DOHH2 (cell line): ENCODE data around the gene CNTF.

Source experiments
- H3F3A ChIP-seq: fragments of 200-600 bp; sonication (generic), shearing (Covaris generic); 2 replicates; pipeline ENCODE4 v1.6.0; 2016; ENCODE audit warnings: antibody characterized with exemption, mild to moderate bottlenecking; ENCODE audit not compliant: control insufficient read depth, insufficient read depth
- H3K27ac ChIP-seq: fragments of 200-600 bp; sonication (generic); 2 replicates; pipeline ENCODE4 v1.5.1; 2014; ENCODE audit warnings: low read depth, mild to moderate bottlenecking, low read length, moderate library complexity
- H3K27me3 ChIP-seq: fragments of 200-600 bp; sonication (generic); 2 replicates; pipeline ENCODE4 v1.6.1; 2014; ENCODE audit warnings: mild to moderate bottlenecking, low read length, mixed read lengths; ENCODE audit not compliant: control insufficient read depth
- H3K36me3 ChIP-seq: fragments of 200-600 bp; sonication (generic); 2 replicates; pipeline ENCODE4 v1.6.1; 2014; ENCODE audit warnings: mild to moderate bottlenecking, low read length, moderate library complexity, mixed read lengths; ENCODE audit not compliant: control insufficient read depth
- H3K4me1 ChIP-seq: fragments of 200-600 bp; sonication (generic); 2 replicates; pipeline ENCODE4 v1.6.1; 2014; ENCODE audit warnings: mild to moderate bottlenecking, low read length, mixed read lengths; ENCODE audit not compliant: control insufficient read depth
- H3K4me2 ChIP-seq: fragments of 200-600 bp; sonication (generic); 2 replicates; pipeline ENCODE4 v1.6.0; 2014; ENCODE audit warnings: mild to moderate bottlenecking, low read length, moderate library complexity
- H3K4me3 ChIP-seq: fragments of 200-600 bp; sonication (generic); 2 replicates; pipeline ENCODE4 v1.5.1; 2014; ENCODE audit warnings: mild to moderate bottlenecking, low read length, mixed read lengths
- H3K79me2 ChIP-seq: fragments of 200-600 bp; sonication (generic); 2 replicates; pipeline ENCODE4 v1.6.1; 2014; ENCODE audit warnings: mild to moderate bottlenecking, low read length, mixed read lengths; ENCODE audit not compliant: control insufficient read depth
- H3K9me2 ChIP-seq: fragments of 200-600 bp; sonication (generic); replicated peaks from 2 replicates; pipeline ENCODE4 v1.6.1; 2014; ENCODE audit warnings: mild to moderate bottlenecking, low read length, mixed read lengths; ENCODE audit not compliant: control insufficient read depth
- H3K9me3 ChIP-seq: fragments of 200-600 bp; sonication (generic); 2 replicates; pipeline ENCODE4 v1.6.1; 2014; ENCODE audit warnings: antibody characterized with exemption, low read length, mixed read lengths; ENCODE audit not compliant: control insufficient read depth, insufficient read depth
- H4K20me1 ChIP-seq: fragments of 200-600 bp; sonication (generic); 2 replicates; pipeline ENCODE4 v1.6.0; 2014; ENCODE audit warnings: low read depth, mild to moderate bottlenecking, antibody characterized with exemption, low read length, moderate library complexity; ENCODE audit not compliant: control insufficient read depth, insufficient read depth
- CTCF ChIP-seq: fragments of 200-600 bp; sonication (generic); IDR thresholded peaks from one replicate; pipeline ENCODE4 v1.5.1; 2014; ENCODE audit warnings: antibody characterized with exemption, mild to moderate bottlenecking, low read depth, low read length; ENCODE audit not compliant: poor library complexity, severe bottlenecking
- EZH2phosphoT487 ChIP-seq: fragments of 200-600 bp; sonication (generic); IDR thresholded peaks from 2 replicates; pipeline ENCODE4 v1.6.1; 2017; ENCODE audit warnings: borderline replicate concordance, mild to moderate bottlenecking, antibody characterized with exemption, low read length, moderate library complexity, mixed read lengths

The CNTF gene

GRCh38 chr11:58659910-58660570, 37.6 kb downstream of the CNTF start:
- H4K20me1 ChIP-seq = no peaks in the 10 kb centered on the region
- no peaks in the 10 kb centered on the region for H3K9me2 ChIP-seq
- no peaks in the 10 kb centered on the region for H3K27me3 ChIP-seq
- TF ChIP-seq CTCF = no peak
- no peak for TF ChIP-seq EZH2phosphoT487
- no peak overlapping the region for H3K4me3 ChIP-seq
- H3K4me1 ChIP-seq = no peaks in the 10 kb centered on the region
- no peaks in the 10 kb centered on the region for H3K9me3 ChIP-seq
- H3K79me2 ChIP-seq = no peaks in the 10 kb centered on the region
- no peak overlapping the region for H3K4me2 ChIP-seq
- no peaks in the 10 kb centered on the region for H3F3A ChIP-seq
- no peak overlapping the region for H3K27ac ChIP-seq
- no peaks in the 10 kb centered on the region for H3K36me3 ChIP-seq

DNA sequence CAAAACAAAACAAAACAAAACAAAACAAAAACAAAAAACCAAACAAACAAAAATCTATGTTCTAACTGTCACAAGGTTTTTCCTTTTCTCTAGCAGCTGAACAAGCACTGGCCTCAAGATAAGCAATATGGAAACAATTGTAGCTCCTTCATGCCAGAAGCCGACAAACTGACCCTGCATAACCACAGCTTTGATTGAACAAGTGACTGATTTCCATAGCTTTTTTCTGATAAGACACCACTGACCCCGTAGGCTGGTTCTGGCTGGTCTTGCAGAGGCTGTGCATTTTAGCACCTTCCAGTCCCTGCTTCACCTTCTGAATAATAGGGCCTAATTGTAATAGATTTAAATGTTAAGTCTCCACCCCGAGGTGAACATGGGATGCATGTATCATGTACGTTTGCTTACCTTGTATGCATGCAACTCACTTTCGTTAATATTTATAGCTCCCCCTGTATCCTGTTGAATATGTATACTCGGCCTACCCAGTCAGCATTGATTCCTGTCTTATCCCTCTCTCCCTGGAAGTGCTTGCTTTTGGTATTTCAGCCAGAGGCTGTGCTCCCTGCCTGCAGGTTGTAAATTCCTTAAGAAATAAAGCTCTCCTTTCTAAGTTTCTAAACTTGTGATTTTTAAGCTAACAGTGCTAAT, 49.6 kb downstream of the CNTF start:
- Histone ChIP-seq H3K4me1 (0 out of 2 replicates have a peak, but pooled peaks cover 4% of the 10 kb centered on the region), H3K4me3 (no peak overlapping the region), H3F3A (no peaks in the 10 kb centered on the region), H3K9me2 (no peaks in the 10 kb centered on the region), H3K4me2 (no peak overlapping the region), H3K79me2 (no peaks in the 10 kb centered on the region), H3K27ac (no peak overlapping the region), H3K9me3 (no peaks in the 10 kb centered on the region), H3K36me3 (no peaks in the 10 kb centered on the region), H4K20me1 (no peaks in the 10 kb centered on the region), H3K27me3 (no peaks in the 10 kb centered on the region)
- TF ChIP-seq EZH2phosphoT487 (no peak), CTCF (no peak)

DNA sequence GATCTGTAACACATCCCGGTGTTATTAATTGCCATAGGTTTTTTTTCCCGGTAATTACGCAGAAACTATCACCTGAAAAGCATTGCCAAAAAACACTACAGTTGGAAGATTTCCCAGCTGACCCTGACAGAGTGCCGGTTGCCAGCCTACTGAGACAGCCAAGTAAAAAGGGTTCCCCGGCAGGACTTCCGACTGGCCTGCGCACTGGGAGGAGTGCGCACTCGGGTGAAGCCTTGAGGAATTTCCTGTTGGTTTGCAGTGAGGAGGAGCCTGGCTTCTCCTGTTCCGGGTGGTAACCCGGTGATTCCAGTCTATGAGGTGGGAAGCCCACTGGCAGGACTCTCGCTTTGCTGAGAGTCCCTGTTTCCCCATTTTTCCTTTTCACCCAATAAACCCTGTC, 52.1 kb downstream of the CNTF start:
- H3K4me3 ChIP-seq = no peak overlapping the region
- TF ChIP-seq EZH2phosphoT487 = no peak
- TF ChIP-seq CTCF = no peak
- no peak overlapping the region for H3K27ac ChIP-seq
- H3F3A ChIP-seq = no peaks in the 10 kb centered on the region
- H3K79me2 ChIP-seq = no peaks in the 10 kb centered on the region
- H3K27me3 ChIP-seq = no peaks in the 10 kb centered on the region
- H3K9me3 ChIP-seq = no peaks in the 10 kb centered on the region
- H3K9me2 ChIP-seq = no peaks in the 10 kb centered on the region
- H4K20me1 ChIP-seq = no peaks in the 10 kb centered on the region
- H3K4me1 ChIP-seq = 0 out of 2 replicates have a peak, but pooled peaks cover 4% of the 10 kb centered on the region
- no peaks in the 10 kb centered on the region for H3K36me3 ChIP-seq
- H3K4me2 ChIP-seq = no peak overlapping the region
